Activated CD4-positive, alpha-beta T cell treated with anti-CD3 and anti-CD28 coated beads, Interleukin-2, amount 10 ng/mL, durations not matched to agents 7 days and 5 days (primary cell): ENCODE data around the gene RETREG3. TPM values are rescaled to one million over a fixed set of nuclear protein-coding genes. Genes with fewer than 3 reads are reported as not detected.

Source experiments
- CTCF ChIA-PET: fragments of 350-600 bp; sonication (Branson Sonifier 250); formaldehyde crosslinking; loops from one replicate; lab custom pipeline; 2021; ENCODE audit warnings: antibody characterized with exemption; lab: Charles Lee
- POLR2A ChIA-PET: fragments of 350-600 bp; sonication (Branson Sonifier 250); formaldehyde crosslinking; loops from one replicate; lab custom pipeline; 2021; ENCODE audit warnings: antibody characterized with exemption; lab: Charles Lee
- DNase-seq: peaks from one replicate; pipeline ENCODE4 v3.0.0-alpha.2; 2020
- H3K27ac Mint-ChIP-seq: one replicate; pipeline ENCODE4 v1.8.0; 2021; ENCODE audit warnings: mild to moderate bottlenecking, moderate library complexity, mixed read lengths
- H3K27me3 Mint-ChIP-seq: one replicate; pipeline ENCODE4 v1.8.0; 2021; ENCODE audit warnings: mixed read lengths
- H3K36me3 Mint-ChIP-seq: one replicate; pipeline ENCODE4 v1.8.0; 2021; ENCODE audit warnings: low read depth, mixed read lengths
- H3K4me1 Mint-ChIP-seq: one replicate; pipeline ENCODE4 v1.8.0; 2021; ENCODE audit warnings: mixed read lengths
- H3K4me3 Mint-ChIP-seq: one replicate; pipeline ENCODE4 v1.8.0; 2021; ENCODE audit warnings: mild to moderate bottlenecking, moderate library complexity, mixed read lengths
- H3K9me3 Mint-ChIP-seq: one replicate; pipeline ENCODE4 v1.8.0; 2021; ENCODE audit warnings: mixed read lengths
- total RNA-seq, 2 experiments: library from RNA; stranded (reverse); gene quantifications; one replicate each; pipeline ENCODE4 v1.2.3, GENCODE V29; 2021

Gene RETREG3
- 10 to 100 TPM; 60.2 to 65.9 TPM for total RNA-seq

GRCh38 chr17:42609182-42609813 lies at the start of gene RETREG3, which contains the start of gene TUBG1:
TSS of gene RETREG3 (minus strand) at chr17:42609374. CDS start at chr17:42609324, 50 bp downstream.
TSS of gene TUBG1 (plus strand) at chr17:42609683. CDS start at chr17:42609738, 55 bp downstream.
- Mint-ChIP-seq H3K9me3 (no peaks in the 10 kb centered on the region), H3K27ac (peak within 1 kb of the TSS; percentile 95), H3K4me3 (peak within 1 kb of the TSS; percentile 98), H3K27me3 (no peaks in the 10 kb centered on the region), H3K36me3 (peaks cover 34% of the 10 kb centered on the region), H3K4me1 (peaks cover 40% of the 10 kb centered on the region)
- POLR2A ChIA-PET = interaction anchor here (0.8 to 0.9 kb wide), 2 partner anchors 68 to 70 kb away, joined by 4 to 6 read pairs; no protein-coding TSS in a partner anchor
- CTCF ChIA-PET = interaction anchor here (0.6 to 3.0 kb wide), 4 partner anchors 9 to 523 kb away, joined by 3 to 15 read pairs (median 8); partner anchors contain the start of gene PSMC3IP
- peak; percentile 99 for DNase-seq

GRCh38 chr17:42657824-42658588 lies 48.8 kb upstream of the RETREG3 start:
- no peak overlapping the region for H3K27ac Mint-ChIP-seq
- DNase-seq = no peak
- H3K27me3 Mint-ChIP-seq = peaks cover 20% of the 10 kb centered on the region
- H3K9me3 Mint-ChIP-seq = peaks cover 6% of the 10 kb centered on the region
- peak overlapping the region; percentile 43 for H3K4me3 Mint-ChIP-seq
- no peaks in the 10 kb centered on the region for H3K36me3 Mint-ChIP-seq
- ChIA-PET CTCF (interaction anchor here (2.1 kb wide), 1 partner anchor 19 kb away, joined by 8 read pairs; no protein-coding TSS in a partner anchor), POLR2A (no interaction called here)
- H3K4me1 Mint-ChIP-seq = peaks cover 28% of the 10 kb centered on the region

- CTCF ChIA-PET = interaction anchor here (1.0 to 1.6 kb wide), 2 partner anchors 22 to 208 kb away, joined by 4 read pairs; no protein-coding TSS in a partner anchor
- DNase-seq = no peak
- H3K4me1 Mint-ChIP-seq = peaks cover 26% of the 10 kb centered on the region
- POLR2A ChIA-PET = no interaction called here
- H3K27ac Mint-ChIP-seq = no peak overlapping the region
- peaks cover 22% of the 10 kb centered on the region for H3K27me3 Mint-ChIP-seq
- H3K9me3 Mint-ChIP-seq = peaks cover 6% of the 10 kb centered on the region
- no peak overlapping the region for H3K4me3 Mint-ChIP-seq
- H3K36me3 Mint-ChIP-seq = no peaks in the 10 kb centered on the region
Measured at GRCh38 chr17:42655528-42655927, 46.4 kb upstream of the RETREG3 start.

- no peak overlapping the region for H3K4me3 Mint-ChIP-seq
Measured at GRCh38 chr17:42653179-42654124, 44.3 kb upstream of the RETREG3 start.

GRCh38 chr17:42651392-42651791 lies 42.2 kb upstream of the RETREG3 start:
- POLR2A ChIA-PET = no interaction called here
- H3K27me3 Mint-ChIP-seq = peaks cover 27% of the 10 kb centered on the region

More at GRCh38 chr17:42653179-42654124, 44.3 kb upstream of the RETREG3 start:
- Mint-ChIP-seq H3K4me1 (peaks cover 12% of the 10 kb centered on the region), H3K27me3 (peaks cover 25% of the 10 kb centered on the region), H3K9me3 (peaks cover 6% of the 10 kb centered on the region), H3K27ac (no peak overlapping the region), H3K36me3 (no peaks in the 10 kb centered on the region)
- POLR2A ChIA-PET = no interaction called here
- CTCF ChIA-PET = interaction anchor here (0.7 to 1.1 kb wide), 2 partner anchors 30 to 51 kb away, joined by 3 to 4 read pairs; no protein-coding TSS in a partner anchor
- DNase-seq = no peak

DNA sequence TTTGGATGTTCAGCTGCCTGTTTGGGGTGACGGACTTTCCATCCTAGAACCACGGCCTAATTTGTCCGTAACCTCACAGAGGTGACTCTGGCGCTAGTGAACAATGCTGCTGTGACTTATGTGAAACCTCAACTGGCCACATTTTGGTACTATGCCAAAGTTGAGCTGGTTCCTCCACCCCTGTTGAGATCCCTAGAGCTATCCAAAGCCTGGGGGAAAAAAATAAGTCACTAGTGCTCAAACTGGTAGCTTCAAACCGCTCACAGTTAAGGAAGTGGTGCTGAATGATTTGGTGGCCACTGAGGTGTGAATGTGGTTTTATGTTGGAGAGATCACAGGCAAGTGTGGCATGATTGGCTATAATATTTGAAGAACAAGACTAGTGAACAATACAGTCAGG lies 38.6 kb upstream of the RETREG3 start:
- H3K4me1 Mint-ChIP-seq = no peaks in the 10 kb centered on the region

More at GRCh38 chr17:42651392-42651791, 42.2 kb upstream of the RETREG3 start:
- no peak for DNase-seq
- no peaks in the 10 kb centered on the region for H3K9me3 Mint-ChIP-seq
- H3K4me3 Mint-ChIP-seq = no peak overlapping the region
- no peak overlapping the region for H3K27ac Mint-ChIP-seq
- CTCF ChIA-PET = interaction anchor here (0.6 to 1.5 kb wide), 4 partner anchors 18 to 204 kb away, joined by 3 to 5 read pairs (median 4); no protein-coding TSS in a partner anchor
- no peaks in the 10 kb centered on the region for H3K36me3 Mint-ChIP-seq
- peaks cover 7% of the 10 kb centered on the region for H3K4me1 Mint-ChIP-seq

DNA sequence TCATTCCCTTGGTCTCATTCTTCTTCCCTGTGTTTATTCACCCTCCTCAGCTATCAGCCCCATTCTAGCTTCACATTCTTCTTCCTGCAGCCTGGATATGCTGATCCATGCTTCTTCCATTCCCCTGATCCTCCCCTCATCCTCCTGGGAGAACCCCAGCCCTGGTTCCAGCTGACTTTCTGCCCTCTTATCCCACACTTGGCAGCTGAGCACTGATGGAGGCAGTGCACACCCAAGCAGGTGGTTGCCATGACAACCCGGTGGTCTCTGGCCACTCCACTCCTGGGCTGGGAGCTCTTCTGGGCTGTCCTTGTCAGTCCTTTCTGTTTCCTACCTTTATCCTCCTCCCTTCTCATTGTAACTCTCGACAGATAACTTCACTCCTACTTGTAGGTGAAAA lies 33.2 kb upstream of the RETREG3 start:
- Mint-ChIP-seq H3K27me3 (peaks cover 3% of the 10 kb centered on the region), H3K4me3 (no peak overlapping the region), H3K4me1 (no peaks in the 10 kb centered on the region), H3K9me3 (no peaks in the 10 kb centered on the region), H3K27ac (no peak overlapping the region), H3K36me3 (no peaks in the 10 kb centered on the region)
- DNase-seq = no peak
- CTCF ChIA-PET = interaction anchor here (0.6 kb wide), 1 partner anchor 36 kb away, joined by 3 read pairs; no protein-coding TSS in a partner anchor
- POLR2A ChIA-PET = no interaction called here

More for the DNA sequence above, 38.6 kb upstream of the RETREG3 start:
- H3K4me3 Mint-ChIP-seq = no peak overlapping the region
- ChIA-PET POLR2A (interaction anchor here (0.6 to 0.7 kb wide), 2 partner anchors 29 to 887 kb away, joined by 3 to 6 read pairs; partner anchors contain the start of gene PLEKHH3), CTCF (interaction anchor here (0.6 kb wide), 1 partner anchor 9 kb away, joined by 3 read pairs; no protein-coding TSS in a partner anchor)
- no peak overlapping the region for H3K27ac Mint-ChIP-seq
- no peaks in the 10 kb centered on the region for H3K9me3 Mint-ChIP-seq
- H3K36me3 Mint-ChIP-seq = no peaks in the 10 kb centered on the region
- no peak for DNase-seq
- peaks cover 9% of the 10 kb centered on the region for H3K27me3 Mint-ChIP-seq

GRCh38 chr17:42640121-42640520 lies 30.9 kb upstream of the RETREG3 start:
- no peak for DNase-seq
- ChIA-PET CTCF (interaction anchor here (0.7 to 1.4 kb wide), 2 partner anchors 17 to 100 kb away, joined by 3 to 8 read pairs; no protein-coding TSS in a partner anchor), POLR2A (no interaction called here)
- H3K27ac Mint-ChIP-seq = no peak overlapping the region
- H3K4me3 Mint-ChIP-seq = no peak overlapping the region
- H3K27me3 Mint-ChIP-seq = peaks cover 3% of the 10 kb centered on the region
- H3K9me3 Mint-ChIP-seq = no peaks in the 10 kb centered on the region
- H3K36me3 Mint-ChIP-seq = no peaks in the 10 kb centered on the region
- no peaks in the 10 kb centered on the region for H3K4me1 Mint-ChIP-seq

DNA sequence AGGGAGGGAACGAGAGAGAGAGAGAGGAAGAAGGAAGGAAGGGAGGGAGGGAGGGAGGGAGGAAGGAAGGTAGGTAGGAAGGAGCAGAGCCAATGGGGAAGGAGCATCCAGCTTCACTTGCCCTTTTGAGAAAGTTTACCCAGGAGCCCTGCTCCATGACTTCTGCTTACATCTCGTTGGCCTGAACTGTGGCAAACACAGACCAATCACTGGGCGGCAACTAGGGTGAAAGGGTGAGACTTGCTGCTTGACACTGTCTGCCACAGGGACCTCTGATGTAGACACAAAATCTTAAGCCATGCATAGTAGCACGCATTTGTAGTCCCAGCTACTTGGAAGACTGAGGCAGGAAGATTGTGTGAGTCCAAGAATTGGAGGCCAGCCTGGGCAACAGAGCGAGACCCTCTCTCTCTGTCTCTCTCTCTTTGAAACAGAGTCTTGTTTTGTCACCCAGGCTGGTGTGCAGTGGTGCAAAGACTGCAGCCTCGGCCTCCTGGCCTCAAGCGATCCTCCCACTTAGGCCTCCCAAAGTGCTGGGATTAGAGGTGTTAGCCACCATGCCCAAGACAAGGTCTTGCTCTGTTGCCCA lies 30.4 kb upstream of the RETREG3 start:
- ChIA-PET CTCF (interaction anchor here (1.4 kb wide), 1 partner anchor 17 kb away, joined by 8 read pairs; no protein-coding TSS in a partner anchor), POLR2A (no interaction called here)
- Mint-ChIP-seq H3K4me3 (no peak overlapping the region), H3K9me3 (no peaks in the 10 kb centered on the region), H3K36me3 (no peaks in the 10 kb centered on the region), H3K27ac (no peak overlapping the region), H3K27me3 (peaks cover 3% of the 10 kb centered on the region), H3K4me1 (no peaks in the 10 kb centered on the region)
- no peak for DNase-seq

- no peak for DNase-seq
- H3K9me3 Mint-ChIP-seq = no peaks in the 10 kb centered on the region
- H3K27ac Mint-ChIP-seq = no peak overlapping the region
- H3K4me1 Mint-ChIP-seq = no peaks in the 10 kb centered on the region
- H3K36me3 Mint-ChIP-seq = no peaks in the 10 kb centered on the region
- CTCF ChIA-PET = interaction anchor here (0.8 to 1.3 kb wide), 2 partner anchors 10 to 22 kb away, joined by 3 to 4 read pairs; no protein-coding TSS in a partner anchor
- peaks cover 2% of the 10 kb centered on the region for H3K27me3 Mint-ChIP-seq
- POLR2A ChIA-PET = no interaction called here
- no peak overlapping the region for H3K4me3 Mint-ChIP-seq
Measured at GRCh38 chr17:42632949-42633444, 23.8 kb upstream of the RETREG3 start.

- no peaks in the 10 kb centered on the region for H3K4me1 Mint-ChIP-seq
- no peaks in the 10 kb centered on the region for H3K36me3 Mint-ChIP-seq
- no peak for DNase-seq
- CTCF ChIA-PET = no interaction called here
- no peak overlapping the region for H3K4me3 Mint-ChIP-seq
- H3K27ac Mint-ChIP-seq = no peak overlapping the region
- H3K9me3 Mint-ChIP-seq = no peaks in the 10 kb centered on the region
- peaks cover 2% of the 10 kb centered on the region for H3K27me3 Mint-ChIP-seq
- POLR2A ChIA-PET = no interaction called here
Measured at GRCh38 chr17:42629411-42630009, 20.3 kb upstream of the RETREG3 start.
